ENCODE data around the gene PIM1.

GRCh38 chr6:37201726-37202125 is 31.8 kb downstream of the PIM1 start:
- TF ChIP-seq EZH2 (IDR thresholded peaks at IDR 0.05) (no peak), POLR2AphosphoS5 (IDR thresholded peaks at IDR 0.05; ENCODE audit: borderline replicate concordance, low read depth, low read length) (no peak)
